Testis (tissue), 3 donors: ENCODE measurements around the gene PEX7. TPM values are rescaled to one million over a fixed set of nuclear protein-coding genes. Genes with fewer than 3 reads are reported as not detected.

Experiments used
- DNase-seq: peaks from one replicate; pipeline ENCODE4 v3.0.0-alpha.2; 2019
- H3K27ac ChIP-seq, 2 donors: fragments of 200-600 bp; sonication (generic); one replicate each; pipeline ENCODE4 v1.5.1; 2019
- H3K27me3 ChIP-seq: fragments of 200-600 bp; sonication (generic); one replicate; pipeline ENCODE4 v1.5.1; 2019
- H3K36me3 ChIP-seq: fragments of 200-600 bp; sonication (generic); one replicate; pipeline ENCODE4 v1.5.1; 2017; ENCODE audit warnings: low read depth; ENCODE audit errors: missing control alignments
- H3K4me1 ChIP-seq: fragments of 200-600 bp; sonication (generic); one replicate; pipeline ENCODE4 v1.5.1; 2019
- H3K4me3 ChIP-seq, 2 donors: fragments of 200-600 bp; sonication (generic); one replicate each; pipeline ENCODE4 v1.5.1; 2017 to 2019
- H3K9me3 ChIP-seq: fragments of 200-600 bp; sonication (generic); one replicate; pipeline ENCODE4 v1.5.1; 2017
- CTCF ChIP-seq, 3 experiments: fragments of 450-650 bp in 2 of 3; fragments of 200-600 bp in 1 of 3; sonication (generic) in 1 of 3; IDR thresholded peaks; one replicate each; pipeline ENCODE4 v1.5.1; 2016 to 2019; ENCODE audit warnings: antibody characterized with exemption in 3 of 3, mild to moderate bottlenecking in 2 of 3, moderate library complexity in 1 of 3
- POLR2A ChIP-seq: fragments of 450-650 bp; IDR thresholded peaks from one replicate; pipeline ENCODE4 v1.6.1; 2017; ENCODE audit warnings: antibody characterized with exemption, mild to moderate bottlenecking, moderate library complexity
- WGBS, 2 donors: methylation state at CpG; one replicate each; pipeline ENCODE4 v1.1.5; 2018; 5-methylcytosine and 5-hydroxymethylcytosine counted together
- intact Hi-C: fragments of 100-400 bp; cut with DNase I; formaldehyde crosslinking; loops from one replicate; pipeline ENCODE4 v1.15.1; 2023; ENCODE audit warnings: low total_unique reads
- polyA plus RNA-seq: library from polyadenylated mRNA; stranded (reverse); fragments of 350-450 nt; fragmentation: Illumina TruSeq; extraction: RNeasy Lipid Tissue Mini Kit (QIAGEN cat#74804); gene quantifications from one replicate; pipeline ENCODE4 v1.2.3, GENCODE V29; 2014; ENCODE audit warnings: low read depth, low replicate concordance; ENCODE audit not compliant: insufficient read depth
- total RNA-seq, 2 donors: library from RNA; depleted of rRNA; stranded (reverse); fragments of >200 nt; gene quantifications; one replicate each; pipeline ENCODE4 v1.2.3, GENCODE V29; 2016

Gene PEX7
- total and polyA plus RNA-seq, 3 donors from 2014 or later, result 16.6 to 28.6 (median 18.5) TPM

GRCh38 chr6:136923954-136924673 lies 101.7 kb downstream of the PEX7 start:
- Histone ChIP-seq H3K36me3 (no peaks in the 10 kb centered on the region), H3K4me1 (peaks cover 12% of the 10 kb centered on the region), H3K9me3 (no peaks in the 10 kb centered on the region), H3K27ac (no peak overlapping the region), H3K4me3 (no peak overlapping the region), H3K27me3 (peaks cover 4% of the 10 kb centered on the region)
- 44 to 61% methylated on average over 9 to 39 of the region's 40 CpGs for WGBS, 2 donors
- no peak for DNase-seq
- intact Hi-C loops, result no loop called here
- TF ChIP-seq POLR2A (no peak), CTCF (IDR thresholded peaks at IDR 0.05) (no peak)

- no peaks in the 10 kb centered on the region for H3K9me3 ChIP-seq
- no peaks in the 10 kb centered on the region for H3K27me3 ChIP-seq
- H3K36me3 ChIP-seq, result no peaks in the 10 kb centered on the region
- peaks cover 11% of the 10 kb centered on the region for H3K4me1 ChIP-seq
- WGBS, 2 donors, result 93 to 94% methylated on average over 2 of the region's 2 CpGs
- TF ChIP-seq CTCF (IDR thresholded peaks at IDR 0.05), result no peak
- TF ChIP-seq POLR2A, result no peak
- intact Hi-C loops, result no loop called here
- no peak overlapping the region for H3K4me3 ChIP-seq
- H3K27ac ChIP-seq, result no peak overlapping the region
- no peak for DNase-seq
Measured at GRCh38 chr6:136926383-136926782, 104.0 kb downstream of the PEX7 start.

GRCh38 chr6:136927292-136927691 lies 104.9 kb downstream of the PEX7 start:
- no peaks in the 10 kb centered on the region for H3K9me3 ChIP-seq
- H3K4me1 ChIP-seq, result peaks cover 6% of the 10 kb centered on the region
- no peaks in the 10 kb centered on the region for H3K36me3 ChIP-seq
- WGBS, 2 donors, result 86 to 90% methylated on average over 3 of the region's 3 CpGs
- H3K27me3 ChIP-seq, result no peaks in the 10 kb centered on the region
- no peak overlapping the region for H3K4me3 ChIP-seq
- H3K27ac ChIP-seq, result no peak overlapping the region
- TF ChIP-seq POLR2A (no peak), CTCF (IDR thresholded peaks at IDR 0.05) (no peak)
- DNase-seq, result peak; percentile 34
- intact Hi-C loops, result no loop called here

- no peak for DNase-seq
- Histone ChIP-seq H3K4me3 (no peak overlapping the region), H3K9me3 (no peaks in the 10 kb centered on the region), H3K4me1 (no peaks in the 10 kb centered on the region), H3K36me3 (no peaks in the 10 kb centered on the region), H3K27ac (no peak overlapping the region), H3K27me3 (no peaks in the 10 kb centered on the region)
- intact Hi-C loops, result no loop called here
- TF ChIP-seq POLR2A (no peak), CTCF (IDR thresholded peaks at IDR 0.05) (no peak)
- 88 to 96% methylated on average over 4 of the region's 4 CpGs for WGBS, 2 donors
Measured at GRCh38 chr6:136930528-136930927, 108.1 kb downstream of the PEX7 start.

- Histone ChIP-seq H3K36me3 (no peaks in the 10 kb centered on the region), H3K9me3 (no peaks in the 10 kb centered on the region), H3K4me3 (no peak overlapping the region), H3K27me3 (no peaks in the 10 kb centered on the region), H3K27ac (no peak overlapping the region), H3K4me1 (no peaks in the 10 kb centered on the region)
- 63 to 64% methylated on average over 2 of the region's 2 CpGs for WGBS, 2 donors
- intact Hi-C loops, result no loop called here
- no peak for DNase-seq
- TF ChIP-seq CTCF (IDR thresholded peaks at IDR 0.05) (no peak), POLR2A (no peak)
Measured at GRCh38 chr6:136932599-136932998, 110.2 kb downstream of the PEX7 start.
